EH (cell line): ENCODE data around the gene SLC38A8.

Experiments used
- DNase-seq: peaks from one replicate; pipeline ENCODE4 v3.0.0-alpha.2; 2015; ENCODE audit warnings: low read depth

Gene SLC38A8

GRCh38 chr16:84031556-84031955 lies 11.0 kb downstream of the SLC38A8 start:
- no peak for DNase-seq

- DNase-seq = no peak
Observed at GRCh38 chr16:84029297-84030047, 13.1 kb downstream of the SLC38A8 start.

GRCh38 chr16:84027625-84028024 lies 15.0 kb downstream of the SLC38A8 start:
- no peak for DNase-seq

- no peak for DNase-seq
Observed at GRCh38 chr16:84026606-84027005, 16.0 kb downstream of the SLC38A8 start.

GRCh38 chr16:84024854-84025253 lies 17.7 kb downstream of the SLC38A8 start:
- peak; percentile 35 for DNase-seq

- DNase-seq = no peak
Observed at GRCh38 chr16:84022644-84023043, 20.0 kb downstream of the SLC38A8 start.

GRCh38 chr16:84021488-84021887 lies 21.1 kb downstream of the SLC38A8 start:
- DNase-seq = no peak

- DNase-seq = no peak
Observed at GRCh38 chr16:84020353-84020752, 22.2 kb downstream of the SLC38A8 start.

GRCh38 chr16:84018710-84019109 lies 23.9 kb downstream of the SLC38A8 start:
- no peak for DNase-seq

- no peak for DNase-seq
Observed at GRCh38 chr16:84016477-84016876, 26.1 kb downstream of the SLC38A8 start.

- DNase-seq = no peak
Observed at GRCh38 chr16:84015399-84015798, 27.2 kb downstream of the SLC38A8 start.

GRCh38 chr16:84014570-84015327 lies 27.8 kb downstream of the SLC38A8 start:
- no peak for DNase-seq

- DNase-seq = peak; percentile 64
Observed at GRCh38 chr16:84013787-84014569, 28.6 kb downstream of the SLC38A8 start.

GRCh38 chr16:84009282-84009681 lies 33.3 kb downstream of the SLC38A8 start:
- no peak for DNase-seq

GRCh38 chr16:84007965-84008364 lies 34.6 kb downstream of the SLC38A8 start:
- DNase-seq = no peak

- DNase-seq = no peak
Observed at GRCh38 chr16:84007520-84007919, 35.1 kb downstream of the SLC38A8 start.

- DNase-seq = no peak
Observed at GRCh38 chr16:84005391-84005790, 37.2 kb downstream of the SLC38A8 start.

GRCh38 chr16:84004442-84004841 lies 38.2 kb downstream of the SLC38A8 start:
- no peak for DNase-seq

- DNase-seq = no peak
Observed at GRCh38 chr16:84003038-84003437, 39.6 kb downstream of the SLC38A8 start.

GRCh38 chr16:84001726-84002125 lies 40.9 kb downstream of the SLC38A8 start:
- DNase-seq = no peak

- DNase-seq = no peak
Observed at GRCh38 chr16:84000989-84001642, 41.5 kb downstream of the SLC38A8 start.

GRCh38 chr16:83998091-83998490 lies 44.5 kb downstream of the SLC38A8 start:
- no peak for DNase-seq
